A673 (cell line): ENCODE data around the gene IWS1. TPM values are rescaled to one million over a fixed set of nuclear protein-coding genes. Genes with fewer than 3 reads are reported as not detected.

ENCODE experiments used
- BruUV-seq: library from RNA; stranded (reverse); fragments of 400-500 nt; replicated peaks from 2 replicates; lab custom pipeline; 2021; lab: Mats Ljungman, UMichigan
- CTCF ChIA-PET: fragments of 300-600 bp; sonication (Branson Sonifier 250); formaldehyde crosslinking; loops from one replicate; lab custom pipeline; 2022; ENCODE audit warnings: antibody characterized with exemption; lab: Charles Lee
- POLR2A ChIA-PET: fragments of 300-600 bp; sonication (Branson Sonifier 250); formaldehyde crosslinking; loops from one replicate; lab custom pipeline; 2022; ENCODE audit warnings: antibody characterized with exemption; ENCODE audit not compliant: low non-redundant PET; lab: Charles Lee
- DNase-seq: peaks from one replicate; pipeline ENCODE4 v3.0.0-alpha.2; 2015; ENCODE audit warnings: low spot score
- H3K27ac ChIP-seq: fragments of 200-600 bp; sonication (generic); 2 replicates; pipeline ENCODE4 v1.5.1; 2016; ENCODE audit warnings: mixed run types, low read depth, mild to moderate bottlenecking, mixed read lengths, antibody characterized with exemption, low read length; ENCODE audit not compliant: poor library complexity, severe bottlenecking
- H3K27me3 ChIP-seq: fragments of 200-600 bp; sonication (generic); replicated peaks from 2 replicates; pipeline ENCODE4 v1.6.1; 2017; ENCODE audit warnings: mixed run types, low read depth, mild to moderate bottlenecking, mixed read lengths, antibody characterized with exemption, low read length; ENCODE audit not compliant: insufficient read depth, poor library complexity
- H3K36me3 ChIP-seq: fragments of 200-600 bp; sonication (generic); 2 replicates; pipeline ENCODE4 v1.6.1; 2016; ENCODE audit warnings: mixed run types, mild to moderate bottlenecking, mixed read lengths, antibody characterized with exemption, low read length; ENCODE audit not compliant: insufficient read depth, poor library complexity, severe bottlenecking
- H3K4me1 ChIP-seq: fragments of 200-600 bp; sonication (generic); 2 replicates; pipeline ENCODE4 v1.6.1; 2017; ENCODE audit warnings: mixed run types, mild to moderate bottlenecking, mixed read lengths, antibody characterized with exemption, low read length; ENCODE audit not compliant: insufficient read depth, poor library complexity, severe bottlenecking
- H3K4me3 ChIP-seq: fragments of 200-600 bp; sonication (generic); 2 replicates; pipeline ENCODE4 v1.5.1; 2016; ENCODE audit warnings: low read depth, mixed run types, mild to moderate bottlenecking, mixed read lengths, low read length; ENCODE audit not compliant: poor library complexity, severe bottlenecking
- H3K9me3 ChIP-seq: fragments of 200-600 bp; sonication (generic); 2 replicates; pipeline ENCODE4 v1.6.1; 2016; ENCODE audit warnings: mixed run types, low read depth, mild to moderate bottlenecking, mixed read lengths, antibody characterized with exemption, low read length; ENCODE audit not compliant: poor library complexity, severe bottlenecking
- CTCF ChIP-seq: fragments of 300-800, 200-600 bp; sonication (generic); conservative IDR thresholded peaks from 2 replicates; pipeline ENCODE4 v1.5.1; 2017; ENCODE audit warnings: low read depth, mild to moderate bottlenecking, antibody characterized with exemption, low read length, moderate library complexity, mixed read lengths
- EZH2 ChIP-seq: fragments of 200-600 bp; sonication (generic); IDR thresholded peaks from 2 replicates; pipeline ENCODE4 v1.6.1; 2017; ENCODE audit warnings: borderline replicate concordance, low read depth, mild to moderate bottlenecking, mixed read lengths, antibody characterized with exemption, low read length; ENCODE audit not compliant: poor library complexity, severe bottlenecking
- intact Hi-C: fragments of 100-400 bp; cut with micrococcal nuclease; formaldehyde crosslinking; loops from one replicate; pipeline ENCODE4 v1.10.0; 2022; ENCODE audit not compliant: unreplicated experiment
- total RNA-seq: library from RNA; stranded (reverse); gene quantifications from 2 replicates; pipeline ENCODE4 v1.2.3, GENCODE V29; 2021

The IWS1 gene
- total RNA-seq, 1 experiment from 2014 or later: 67.2 TPM

GRCh38 chr2:127568128-127568527, 41.8 kb upstream of the IWS1 start:
- ChIA-PET CTCF (no interaction called here), POLR2A (no interaction called here)
- Histone ChIP-seq H3K9me3 (no peaks in the 10 kb centered on the region), H3K27me3 (no peaks in the 10 kb centered on the region), H3K4me3 (no peak overlapping the region), H3K4me1 (no peaks in the 10 kb centered on the region), H3K27ac (no peak overlapping the region), H3K36me3 (no peaks in the 10 kb centered on the region)
- intact Hi-C loops: no loop called here
- BruUV-seq: no TSS peak
- DNase-seq: no peak
- TF ChIP-seq CTCF: no peak
- no peak for TF ChIP-seq EZH2

DNA sequence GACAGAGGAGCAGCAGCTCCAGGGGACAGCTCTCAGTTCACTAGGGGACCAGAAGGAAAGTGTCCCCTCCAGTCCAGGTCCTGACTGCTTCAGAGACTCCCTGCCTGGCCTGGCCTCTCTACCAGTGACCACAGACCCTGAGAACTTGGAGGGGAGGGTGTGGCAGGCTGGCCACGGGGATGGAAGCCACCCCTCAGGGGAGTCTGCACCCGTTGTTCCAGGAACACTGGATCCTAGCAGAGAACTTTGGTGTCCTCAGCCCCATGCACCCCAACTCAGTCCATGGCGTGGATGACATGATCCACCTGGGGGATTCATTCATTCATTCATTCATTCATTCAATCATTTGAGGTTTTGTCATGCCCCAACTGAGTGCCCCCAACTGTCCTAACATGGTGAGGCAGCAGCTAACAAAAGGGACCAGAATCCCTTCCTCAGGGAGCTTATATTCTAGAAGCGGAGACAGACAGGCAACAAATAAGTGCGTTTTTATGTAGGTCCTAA, 41.1 kb upstream of the IWS1 start:
- no peaks in the 10 kb centered on the region for H3K36me3 ChIP-seq
- no peak for TF ChIP-seq EZH2
- TF ChIP-seq CTCF: no peak
- POLR2A ChIA-PET: no interaction called here
- CTCF ChIA-PET: no interaction called here
- no peak overlapping the region for H3K4me3 ChIP-seq
- H3K27me3 ChIP-seq: no peaks in the 10 kb centered on the region
- DNase-seq: no peak
- BruUV-seq: no TSS peak
- no peaks in the 10 kb centered on the region for H3K4me1 ChIP-seq
- no peaks in the 10 kb centered on the region for H3K9me3 ChIP-seq
- intact Hi-C loops: no loop called here
- no peak overlapping the region for H3K27ac ChIP-seq

DNA sequence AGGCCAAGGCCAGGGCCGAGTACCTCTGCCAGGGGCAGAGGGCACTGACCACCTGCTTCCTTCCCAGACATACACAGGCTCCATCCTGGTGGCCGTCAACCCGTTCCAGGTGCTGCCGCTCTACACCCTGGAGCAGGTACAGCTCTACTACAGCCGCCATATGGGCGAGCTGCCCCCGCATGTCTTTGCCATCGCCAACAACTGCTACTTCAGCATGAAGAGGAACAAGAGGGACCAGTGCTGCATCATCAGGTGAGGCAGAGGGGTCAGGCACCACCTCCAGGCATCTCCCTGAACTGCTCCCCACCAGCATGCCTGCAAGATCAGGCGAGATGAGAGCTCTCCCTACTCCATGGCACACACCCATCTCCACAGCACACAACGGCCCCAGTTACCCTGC, 40.3 kb upstream of the IWS1 start:
- CTCF ChIA-PET: no interaction called here
- Histone ChIP-seq H3K9me3 (no peaks in the 10 kb centered on the region), H3K4me1 (no peaks in the 10 kb centered on the region), H3K27me3 (no peaks in the 10 kb centered on the region), H3K27ac (no peak overlapping the region), H3K36me3 (no peaks in the 10 kb centered on the region), H3K4me3 (no peak overlapping the region)
- POLR2A ChIA-PET: no interaction called here
- intact Hi-C loops: no loop called here
- BruUV-seq: no TSS peak
- DNase-seq: no peak
- TF ChIP-seq EZH2 (no peak), CTCF (no peak)
